ENCODE results near the gene SLC8A1. TPM values are rescaled to one million over a fixed set of nuclear protein-coding genes. Genes with fewer than 3 reads are reported as not detected.

The SLC8A1 gene
- total and polyA plus RNA-seq, 12 donors = 0.54 to 128 (median 18.5) TPM

GRCh38 chr2:40450066-40450795 is 1.7 kb downstream of the SLC8A1 start:
- DNase-seq = peak in 4 of 7 donors; percentile 18 to 39 (median 26)
- Histone ChIP-seq H3K36me3 (replicated peaks in 1 of 2) (no peaks in the 10 kb centered on the region), H3K27ac (peak overlapping the region in 4 of 5 donors; percentile 4 to 78 (median 47)), H3K9me3 (replicated peaks in 1 of 3) (no peaks in the 10 kb centered on the region), H3K27me3 (no peaks in the 10 kb centered on the region), H3K4me3 (peak overlapping the region in 2 of 4 donors; percentile 0 to 65), H3K4me1 (replicated peaks in 1 of 2) (peaks cover 8 to 11% of the 10 kb centered on the region in 2 donors)
- TF ChIP-seq CTCF (IDR thresholded peaks at IDR 0.05) (peak in 3 of 6 experiments; percentile 7 to 23 (median 11)), POLR2A (IDR thresholded peaks at IDR 0.05) (no peak)
- WGBS, 4 donors = 7 to 24% (median 13%) methylated on average over 12 of the region's 12 CpGs
- intact Hi-C loops (cut with DNase I) = no loop called here

- peaks cover 8 to 11% of the 10 kb centered on the region in 2 donors for H3K4me1 ChIP-seq (replicated peaks in 1 of 2)
- H3K9me3 ChIP-seq (replicated peaks in 1 of 3) = no peaks in the 10 kb centered on the region
- peak in 2 of 7 donors; percentile 9 to 57 for DNase-seq
- intact Hi-C loops (cut with DNase I) = loop anchor here in 1 of 2 donors (5.0 kb wide), 1 partner anchor 104 kb away; no protein-coding TSS in a partner anchor
- TF ChIP-seq POLR2A (IDR thresholded peaks at IDR 0.05) = no peak
- peak in 5 of 6 experiments; percentile 17 to 56 (median 43) for TF ChIP-seq CTCF (IDR thresholded peaks at IDR 0.05)
- no peaks in the 10 kb centered on the region for H3K27me3 ChIP-seq
- WGBS, 4 donors = 33 to 39% (median 35%) methylated on average over 3 of the region's 3 CpGs
- H3K27ac ChIP-seq = no peak overlapping the region
- H3K4me3 ChIP-seq = no peak overlapping the region
- H3K36me3 ChIP-seq (replicated peaks in 1 of 2) = no peaks in the 10 kb centered on the region
Measured at GRCh38 chr2:40448476-40449079, 3.3 kb downstream of the SLC8A1 start.

GRCh38 chr2:40445467-40445866 is 6.4 kb downstream of the SLC8A1 start:
- no peak for TF ChIP-seq POLR2A (IDR thresholded peaks at IDR 0.05)
- TF ChIP-seq CTCF (IDR thresholded peaks at IDR 0.05) = no peak
- H3K27ac ChIP-seq = no peak overlapping the region
- H3K9me3 ChIP-seq (replicated peaks in 1 of 3) = no peaks in the 10 kb centered on the region
- intact Hi-C loops (cut with DNase I) = loop anchor here in 1 of 2 donors (5.0 kb wide), 1 partner anchor 107 kb away; no protein-coding TSS in a partner anchor
- DNase-seq = no peak
- H3K4me1 ChIP-seq (replicated peaks in 1 of 2) = peaks cover 0 to 10% of the 10 kb centered on the region in 2 donors
- H3K4me3 ChIP-seq = no peak overlapping the region
- H3K27me3 ChIP-seq = no peaks in the 10 kb centered on the region
- H3K36me3 ChIP-seq (replicated peaks in 1 of 2) = no peaks in the 10 kb centered on the region

GRCh38 chr2:40440835-40441234 is 11.1 kb downstream of the SLC8A1 start:
- TF ChIP-seq CTCF (IDR thresholded peaks at IDR 0.05) (no peak), POLR2A (IDR thresholded peaks at IDR 0.05) (no peak)
- Histone ChIP-seq H3K9me3 (replicated peaks in 1 of 3) (no peaks in the 10 kb centered on the region), H3K4me1 (replicated peaks in 1 of 2) (no peaks in the 10 kb centered on the region), H3K4me3 (no peak overlapping the region), H3K36me3 (replicated peaks in 1 of 2) (no peaks in the 10 kb centered on the region), H3K27ac (no peak overlapping the region), H3K27me3 (no peaks in the 10 kb centered on the region)
- WGBS, 4 donors = 59 to 75% (median 63%) methylated on average over 1 of the region's 1 CpG
- intact Hi-C loops (cut with DNase I) = no loop called here
- DNase-seq = no peak

Data from adrenal gland (tissue), 12 donors.